GM10266 (cell line): ENCODE results near the gene TMEM151A.

ENCODE experiments used
- DNase-seq: peaks from one replicate; pipeline ENCODE4 v3.0.0; 2012; ENCODE audit errors: extremely low spot score
- TF ChIP-seq, protein P1 (sequence below): IDR thresholded peaks from 2 replicates; pipeline ENCODE4 v1.5.1; 2012; ENCODE audit warnings: mild to moderate bottlenecking, low read depth; ENCODE audit not compliant: control insufficient read depth, insufficient read depth; ENCODE audit errors: missing control alignments

Gene TMEM151A

DNA sequence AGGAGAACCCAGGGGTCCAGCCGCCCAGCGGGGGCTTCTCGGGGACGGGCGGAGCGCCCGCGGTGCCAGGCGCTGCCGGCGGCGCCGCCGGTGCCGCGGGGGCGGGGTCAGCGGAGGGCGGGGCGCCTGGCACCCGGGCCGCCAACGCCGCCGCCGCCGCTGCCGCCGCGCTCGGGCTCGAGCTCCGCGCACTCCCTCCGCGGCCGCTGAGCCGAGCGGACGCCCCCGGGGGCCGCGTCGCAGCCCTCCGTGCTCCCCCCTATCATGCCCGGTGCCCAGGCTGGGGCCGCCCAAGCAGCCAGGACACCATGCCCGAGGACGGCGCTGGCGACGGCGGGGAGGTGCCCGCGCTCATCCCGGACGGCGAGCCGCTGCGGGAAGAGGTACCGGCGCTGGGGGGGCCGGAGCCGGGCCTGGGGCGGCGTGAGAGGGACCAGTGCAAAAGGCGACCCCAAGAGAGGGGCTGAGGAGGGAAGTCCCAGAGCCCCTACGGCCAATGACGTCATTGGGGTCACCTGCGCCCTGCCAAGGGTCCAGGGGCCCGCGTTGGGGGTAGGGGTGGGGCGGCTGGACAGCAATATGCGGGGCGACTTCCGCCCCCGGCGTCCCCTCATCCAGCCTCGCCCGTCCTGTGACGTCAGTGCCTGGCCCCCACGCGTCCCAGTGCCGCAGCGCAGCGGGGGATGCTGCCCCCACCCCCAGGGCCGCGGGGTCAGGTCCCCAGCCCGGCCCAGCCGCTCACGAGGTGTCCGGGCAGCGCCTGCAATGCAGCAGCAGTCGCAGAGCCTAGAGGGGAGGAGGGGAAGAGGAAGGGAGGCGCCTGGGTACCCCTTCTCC lies at the start of gene TMEM151A:
TSS of gene TMEM151A (plus strand) at position 189 of the 837 bp plus-strand sequence. CDS start at position 309, 120 bp downstream.
- DNase-seq, result no peak
- TF ChIP-seq, protein P1, sequence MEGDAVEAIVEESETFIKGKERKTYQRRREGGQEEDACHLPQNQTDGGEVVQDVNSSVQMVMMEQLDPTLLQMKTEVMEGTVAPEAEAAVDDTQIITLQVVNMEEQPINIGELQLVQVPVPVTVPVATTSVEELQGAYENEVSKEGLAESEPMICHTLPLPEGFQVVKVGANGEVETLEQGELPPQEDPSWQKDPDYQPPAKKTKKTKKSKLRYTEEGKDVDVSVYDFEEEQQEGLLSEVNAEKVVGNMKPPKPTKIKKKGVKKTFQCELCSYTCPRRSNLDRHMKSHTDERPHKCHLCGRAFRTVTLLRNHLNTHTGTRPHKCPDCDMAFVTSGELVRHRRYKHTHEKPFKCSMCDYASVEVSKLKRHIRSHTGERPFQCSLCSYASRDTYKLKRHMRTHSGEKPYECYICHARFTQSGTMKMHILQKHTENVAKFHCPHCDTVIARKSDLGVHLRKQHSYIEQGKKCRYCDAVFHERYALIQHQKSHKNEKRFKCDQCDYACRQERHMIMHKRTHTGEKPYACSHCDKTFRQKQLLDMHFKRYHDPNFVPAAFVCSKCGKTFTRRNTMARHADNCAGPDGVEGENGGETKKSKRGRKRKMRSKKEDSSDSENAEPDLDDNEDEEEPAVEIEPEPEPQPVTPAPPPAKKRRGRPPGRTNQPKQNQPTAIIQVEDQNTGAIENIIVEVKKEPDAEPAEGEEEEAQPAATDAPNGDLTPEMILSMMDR, result no peak

DNA sequence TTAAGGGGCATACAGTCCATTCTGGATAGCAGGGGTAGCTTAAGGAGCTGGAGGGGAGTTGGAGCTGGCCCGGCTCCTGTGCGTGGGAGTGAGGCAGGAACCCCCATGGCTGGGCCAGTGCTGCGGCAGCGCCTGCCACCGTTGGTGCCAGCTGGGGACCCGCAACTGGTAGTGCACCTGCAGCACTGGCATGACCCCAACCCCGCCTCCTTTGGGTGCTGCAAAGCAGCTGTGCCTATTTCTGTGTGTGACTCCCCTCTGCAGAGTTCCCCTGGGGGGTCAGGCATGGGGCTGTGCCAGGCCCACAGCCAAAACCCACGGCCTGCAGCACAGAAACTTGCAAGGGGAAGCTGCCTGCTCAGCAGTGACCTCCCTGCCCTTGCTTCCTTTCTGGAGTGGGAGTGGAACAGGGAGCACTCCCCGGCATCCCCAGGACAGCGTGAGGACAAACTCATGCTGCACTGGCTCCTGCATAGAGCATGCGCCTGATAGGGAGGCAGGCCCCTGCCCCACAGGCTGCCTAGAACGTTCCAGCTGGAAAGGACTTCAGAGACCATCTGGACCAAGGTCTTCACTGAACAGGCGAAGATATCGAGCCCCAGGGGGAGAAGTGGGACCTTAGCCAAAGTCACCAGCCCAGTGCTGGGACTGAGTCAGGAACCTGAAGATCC lies 49.5 kb upstream of the TMEM151A start:
- DNase-seq, result no peak
- TF ChIP-seq, protein P1, result no peak

DNA sequence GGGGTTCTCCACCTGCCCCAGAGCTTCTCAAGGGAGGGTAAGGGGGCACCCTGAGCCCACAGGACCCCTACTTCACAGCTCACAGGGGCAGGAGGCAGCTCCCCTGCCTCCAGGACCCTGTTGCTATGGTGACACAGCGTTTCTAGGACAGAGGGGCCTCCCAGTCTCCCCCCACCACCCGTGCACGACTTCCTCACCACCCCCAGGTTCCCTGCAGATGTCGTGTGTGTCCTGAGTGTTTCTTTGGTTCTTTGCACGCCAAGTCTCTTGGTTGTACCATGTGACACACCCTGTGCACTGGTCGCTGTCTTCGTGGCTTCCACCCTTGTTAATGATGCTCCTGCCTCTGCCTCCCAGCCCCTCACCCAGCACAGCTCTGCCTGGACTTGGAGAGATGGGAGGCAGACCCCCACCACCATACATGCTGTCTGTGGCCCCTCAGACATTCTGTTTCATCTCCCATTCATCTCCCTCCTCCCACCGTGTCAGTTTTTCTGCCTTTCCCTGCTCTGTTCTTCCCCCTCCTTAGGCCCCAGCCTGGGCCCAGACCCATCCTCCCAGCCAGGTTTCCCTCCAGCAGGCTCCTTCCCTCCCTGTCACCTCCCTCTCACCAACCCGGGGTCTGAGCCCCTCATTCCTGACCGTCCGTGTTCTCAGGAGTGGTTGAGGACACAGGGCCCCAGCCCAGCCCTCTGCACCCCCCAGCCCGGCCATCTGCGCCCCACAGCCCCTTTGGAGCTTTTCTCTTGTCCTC lies 47.7 kb upstream of the TMEM151A start:
- no peak for DNase-seq
- TF ChIP-seq, protein P1, result no peak

DNA sequence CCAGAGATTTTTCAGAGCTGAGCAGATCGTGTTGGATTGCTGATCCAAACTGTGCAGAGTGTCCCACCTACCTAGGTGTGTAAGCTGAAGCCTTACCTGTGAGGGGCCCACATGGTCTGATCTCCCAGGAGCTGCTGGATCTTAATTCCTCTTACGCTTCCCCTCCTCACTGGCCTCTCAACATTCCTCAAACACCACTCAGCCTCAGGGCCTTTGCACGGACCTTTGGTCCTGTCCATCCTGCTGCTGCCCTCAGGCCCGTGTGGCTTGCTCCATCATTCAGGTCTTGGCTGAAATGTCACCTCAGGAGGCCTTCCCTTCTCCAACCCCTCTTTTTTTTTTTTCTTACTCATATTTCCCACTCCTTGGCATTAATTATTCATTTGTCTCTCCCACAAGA lies 44.4 kb upstream of the TMEM151A start:
- DNase-seq, result no peak
- TF ChIP-seq, protein P1, result no peak

DNA sequence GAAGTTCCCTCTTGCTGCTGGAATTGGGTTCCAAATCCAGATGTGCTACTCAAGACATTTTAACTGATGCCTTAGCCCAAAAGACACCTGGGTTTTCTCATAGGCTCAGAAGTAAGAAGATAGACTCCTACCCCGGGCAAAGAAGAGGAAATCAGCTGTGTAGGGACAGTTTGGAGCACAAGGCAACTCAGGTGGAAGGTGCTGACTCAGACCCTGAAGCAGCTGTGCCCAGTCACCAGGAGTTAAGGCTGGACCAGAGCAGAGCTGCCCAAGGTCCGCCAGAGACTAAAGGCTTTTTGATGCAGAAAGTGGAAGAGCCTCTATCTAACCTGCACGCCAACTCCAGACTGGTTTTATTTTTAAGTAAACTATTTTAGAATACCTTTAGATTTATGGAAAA lies 43.9 kb upstream of the TMEM151A start:
- no peak for DNase-seq
- TF ChIP-seq, protein P1, result no peak

DNA sequence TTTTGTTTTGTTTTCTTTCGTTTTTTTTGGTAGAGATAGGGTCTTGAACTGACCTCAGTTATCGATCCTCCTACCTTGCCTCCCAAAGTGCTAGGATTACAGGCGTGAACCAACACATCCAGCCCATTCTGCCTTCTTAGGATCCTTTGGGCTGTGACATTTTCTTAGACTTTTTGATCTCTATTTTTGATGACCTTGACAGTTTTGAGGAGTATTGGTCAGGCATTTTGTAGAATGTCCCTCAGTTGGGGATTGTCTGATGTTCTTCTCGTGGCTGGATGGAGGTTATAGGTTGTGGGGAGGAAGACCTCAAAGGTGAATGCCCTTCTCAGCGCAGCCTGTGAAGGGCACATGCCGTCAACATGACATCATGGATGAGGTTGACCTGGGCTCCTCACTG lies 42.8 kb upstream of the TMEM151A start:
- no peak for DNase-seq
- TF ChIP-seq, protein P1, result no peak
